ENCODE measurements around the gene ZDHHC14.

The ZDHHC14 gene

DNA sequence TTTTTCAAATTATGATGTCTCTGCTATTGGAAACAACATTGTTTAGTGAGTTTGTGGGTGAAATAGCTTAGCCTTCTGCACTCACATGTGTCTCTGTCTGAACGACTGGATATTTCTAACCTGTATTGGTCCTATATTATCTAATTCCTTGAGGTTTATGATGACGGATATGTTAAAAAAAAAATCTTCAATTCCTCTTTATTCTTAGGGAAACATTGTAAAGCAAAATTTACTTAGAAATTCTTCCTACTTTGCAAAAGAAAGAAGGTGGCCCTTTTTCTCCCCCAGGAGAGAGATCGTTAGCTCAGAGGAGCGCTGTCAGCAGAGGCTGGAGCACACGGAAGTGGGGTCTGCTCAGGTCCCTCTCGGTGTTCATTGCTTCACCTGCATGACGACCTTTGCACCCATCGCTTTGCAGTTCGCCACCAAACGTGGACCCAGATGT lies 149.8 kb downstream of the ZDHHC14 start:
- TF ChIP-seq TEAD4 (IDR thresholded peaks at IDR 0.05): no peak
- no peak for TF ChIP-seq EGR1 (IDR thresholded peaks at IDR 0.05)
- no peak for TF ChIP-seq EP300 (IDR thresholded peaks at IDR 0.05; ENCODE audit: borderline replicate concordance)
- no peak for TF ChIP-seq ZBTB7A (IDR thresholded peaks at IDR 0.05; ENCODE audit: low read depth)
- no peak for TF ChIP-seq FOXM1 (IDR thresholded peaks at IDR 0.05; ENCODE audit: borderline replicate concordance, low read depth)
- TF ChIP-seq, protein P1, sequence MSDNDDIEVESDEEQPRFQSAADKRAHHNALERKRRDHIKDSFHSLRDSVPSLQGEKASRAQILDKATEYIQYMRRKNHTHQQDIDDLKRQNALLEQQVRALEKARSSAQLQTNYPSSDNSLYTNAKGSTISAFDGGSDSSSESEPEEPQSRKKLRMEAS (IDR thresholded peaks at IDR 0.05): no peak
- TF ChIP-seq CEBPB (IDR thresholded peaks at IDR 0.05): no peak
- no peak for TF ChIP-seq CREB1 (IDR thresholded peaks at IDR 0.05; ENCODE audit: low read depth)
- no peak for TF ChIP-seq RAD21 (IDR thresholded peaks at IDR 0.05; ENCODE audit: low read depth)
- no peak for TF ChIP-seq TCF12 (IDR thresholded peaks at IDR 0.05; ENCODE audit: low read depth)
- no peak for TF ChIP-seq YY1 (IDR thresholded peaks at IDR 0.05; ENCODE audit: low read depth)
- TF ChIP-seq, protein P2, sequence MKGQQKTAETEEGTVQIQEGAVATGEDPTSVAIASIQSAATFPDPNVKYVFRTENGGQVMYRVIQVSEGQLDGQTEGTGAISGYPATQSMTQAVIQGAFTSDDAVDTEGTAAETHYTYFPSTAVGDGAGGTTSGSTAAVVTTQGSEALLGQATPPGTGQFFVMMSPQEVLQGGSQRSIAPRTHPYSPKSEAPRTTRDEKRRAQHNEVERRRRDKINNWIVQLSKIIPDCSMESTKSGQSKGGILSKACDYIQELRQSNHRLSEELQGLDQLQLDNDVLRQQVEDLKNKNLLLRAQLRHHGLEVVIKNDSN (IDR thresholded peaks at IDR 0.05): no peak
- TF ChIP-seq TAF1 (IDR thresholded peaks at IDR 0.05; ENCODE audit: low read depth): no peak

DNA sequence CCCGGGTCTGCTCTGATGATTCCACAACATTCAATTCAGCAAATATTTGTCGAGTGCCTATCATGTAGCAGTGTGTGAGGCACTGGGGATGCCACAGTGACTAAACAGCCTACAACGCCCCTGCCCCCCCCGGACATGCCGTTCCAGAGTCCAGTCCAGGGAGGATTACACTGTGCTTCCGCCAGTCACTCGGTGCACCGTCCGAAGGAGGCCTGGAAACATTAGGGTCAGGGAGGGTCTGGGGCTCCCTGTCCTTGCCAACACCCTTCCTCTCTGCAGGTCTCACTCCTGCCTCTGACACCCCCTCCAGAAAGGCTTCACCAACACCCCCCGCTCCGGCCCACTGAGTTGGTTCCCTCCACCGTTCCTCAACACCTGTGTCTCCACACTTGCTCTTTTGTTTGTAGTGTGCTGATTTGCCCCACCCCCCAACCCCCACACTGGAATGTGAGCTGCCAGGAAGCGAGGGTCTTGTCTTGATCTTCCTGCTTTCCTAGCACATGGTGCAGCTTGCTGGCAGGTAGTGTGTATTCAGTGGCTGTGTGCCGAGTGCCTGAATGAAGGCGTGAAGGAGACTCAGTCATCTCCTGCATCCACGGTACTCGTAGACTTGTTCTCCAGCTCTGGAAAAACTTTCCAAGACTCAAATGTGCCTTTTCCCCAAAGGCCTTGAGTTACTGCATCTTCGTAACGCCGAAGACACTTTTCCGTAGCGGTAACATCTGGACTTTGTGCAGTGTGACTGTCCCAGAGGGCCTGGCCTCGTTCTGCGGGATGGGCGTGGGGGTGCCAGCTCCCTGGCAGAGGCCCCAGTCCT lies 150.4 kb downstream of the ZDHHC14 start:
- TF ChIP-seq, protein P3, sequence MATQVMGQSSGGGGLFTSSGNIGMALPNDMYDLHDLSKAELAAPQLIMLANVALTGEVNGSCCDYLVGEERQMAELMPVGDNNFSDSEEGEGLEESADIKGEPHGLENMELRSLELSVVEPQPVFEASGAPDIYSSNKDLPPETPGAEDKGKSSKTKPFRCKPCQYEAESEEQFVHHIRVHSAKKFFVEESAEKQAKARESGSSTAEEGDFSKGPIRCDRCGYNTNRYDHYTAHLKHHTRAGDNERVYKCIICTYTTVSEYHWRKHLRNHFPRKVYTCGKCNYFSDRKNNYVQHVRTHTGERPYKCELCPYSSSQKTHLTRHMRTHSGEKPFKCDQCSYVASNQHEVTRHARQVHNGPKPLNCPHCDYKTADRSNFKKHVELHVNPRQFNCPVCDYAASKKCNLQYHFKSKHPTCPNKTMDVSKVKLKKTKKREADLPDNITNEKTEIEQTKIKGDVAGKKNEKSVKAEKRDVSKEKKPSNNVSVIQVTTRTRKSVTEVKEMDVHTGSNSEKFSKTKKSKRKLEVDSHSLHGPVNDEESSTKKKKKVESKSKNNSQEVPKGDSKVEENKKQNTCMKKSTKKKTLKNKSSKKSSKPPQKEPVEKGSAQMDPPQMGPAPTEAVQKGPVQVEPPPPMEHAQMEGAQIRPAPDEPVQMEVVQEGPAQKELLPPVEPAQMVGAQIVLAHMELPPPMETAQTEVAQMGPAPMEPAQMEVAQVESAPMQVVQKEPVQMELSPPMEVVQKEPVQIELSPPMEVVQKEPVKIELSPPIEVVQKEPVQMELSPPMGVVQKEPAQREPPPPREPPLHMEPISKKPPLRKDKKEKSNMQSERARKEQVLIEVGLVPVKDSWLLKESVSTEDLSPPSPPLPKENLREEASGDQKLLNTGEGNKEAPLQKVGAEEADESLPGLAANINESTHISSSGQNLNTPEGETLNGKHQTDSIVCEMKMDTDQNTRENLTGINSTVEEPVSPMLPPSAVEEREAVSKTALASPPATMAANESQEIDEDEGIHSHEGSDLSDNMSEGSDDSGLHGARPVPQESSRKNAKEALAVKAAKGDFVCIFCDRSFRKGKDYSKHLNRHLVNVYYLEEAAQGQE (IDR thresholded peaks at IDR 0.05; ENCODE audit: low read depth): no peak
- TF ChIP-seq EP300 (IDR thresholded peaks at IDR 0.05; ENCODE audit: borderline replicate concordance) (no peak), CREB1 (IDR thresholded peaks at IDR 0.05; ENCODE audit: low read depth) (no peak), RAD21 (IDR thresholded peaks at IDR 0.05; ENCODE audit: low read depth) (no peak)

DNA sequence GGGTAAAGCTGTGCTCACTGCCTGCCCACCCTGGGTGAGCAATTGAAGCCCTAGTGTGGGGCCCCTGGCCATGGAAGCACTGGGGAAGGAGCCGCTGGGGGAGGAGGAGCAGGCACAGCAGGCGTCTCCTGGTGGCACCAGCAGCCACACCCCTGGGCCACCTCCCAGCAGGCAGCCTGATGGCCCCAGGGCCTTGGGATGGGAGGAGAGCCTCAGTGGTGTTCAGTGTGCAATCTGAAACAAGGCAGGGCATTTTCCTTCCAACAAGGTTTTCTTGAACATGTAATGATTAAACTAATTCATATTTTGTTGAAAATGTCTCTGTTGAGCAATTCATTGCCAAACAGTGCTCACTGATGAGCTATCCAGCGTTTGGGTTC lies 151.0 kb downstream of the ZDHHC14 start:
- TF ChIP-seq TAF1 (IDR thresholded peaks at IDR 0.05; ENCODE audit: low read depth) (no peak), CREB1 (IDR thresholded peaks at IDR 0.05; ENCODE audit: low read depth) (no peak), FOXM1 (IDR thresholded peaks at IDR 0.05; ENCODE audit: borderline replicate concordance, low read depth) (no peak), NFIC (IDR thresholded peaks at IDR 0.05) (no peak), CEBPB (IDR thresholded peaks at IDR 0.05) (no peak), EGR1 (IDR thresholded peaks at IDR 0.05) (no peak), EP300 (IDR thresholded peaks at IDR 0.05; ENCODE audit: borderline replicate concordance) (no peak), RAD21 (IDR thresholded peaks at IDR 0.05; ENCODE audit: low read depth) (no peak)
- TF ChIP-seq, protein P1 (IDR thresholded peaks at IDR 0.05): no peak

DNA sequence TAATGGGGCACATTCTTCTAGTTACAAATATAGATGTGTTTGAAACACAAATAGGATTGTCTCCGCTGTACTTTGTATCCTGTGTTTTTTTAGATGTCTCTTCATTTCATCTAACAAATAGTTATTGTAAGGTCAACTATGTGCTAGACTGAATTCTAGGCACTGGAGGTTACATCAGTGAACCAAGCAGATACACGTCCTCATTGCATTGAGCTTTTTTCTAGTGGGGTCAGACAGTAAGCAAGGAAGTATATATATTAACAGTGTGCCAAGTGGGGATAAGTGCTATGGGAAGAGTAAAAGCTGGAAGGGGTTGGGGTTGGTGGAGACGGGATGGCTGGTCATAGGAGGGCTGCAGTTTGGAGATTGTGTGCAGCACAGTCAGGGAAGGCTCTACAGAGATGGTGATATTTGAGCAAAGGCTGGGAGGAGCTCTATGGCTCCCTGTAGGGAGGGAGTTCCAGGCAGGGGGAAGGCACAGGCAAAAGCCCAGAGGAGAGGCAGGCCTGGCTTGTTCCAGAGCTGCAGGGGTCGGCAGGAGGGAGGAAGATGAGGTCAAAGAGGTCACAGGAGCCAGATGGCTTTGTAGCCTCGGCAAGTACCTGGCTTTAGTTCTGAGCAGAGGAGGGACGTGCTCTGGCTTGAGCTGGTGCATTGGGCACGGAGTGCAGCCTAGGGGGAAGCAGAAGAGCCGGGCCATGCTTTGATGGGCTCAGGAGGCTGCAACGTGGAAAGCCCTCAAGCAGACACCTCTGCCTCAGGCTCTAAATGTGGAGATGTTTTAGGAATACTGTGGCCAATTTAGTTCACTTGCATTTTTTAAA lies 152.3 kb downstream of the ZDHHC14 start:
- TF ChIP-seq EGR1 (IDR thresholded peaks at IDR 0.05) (no peak), EP300 (IDR thresholded peaks at IDR 0.05; ENCODE audit: borderline replicate concordance) (no peak)

DNA sequence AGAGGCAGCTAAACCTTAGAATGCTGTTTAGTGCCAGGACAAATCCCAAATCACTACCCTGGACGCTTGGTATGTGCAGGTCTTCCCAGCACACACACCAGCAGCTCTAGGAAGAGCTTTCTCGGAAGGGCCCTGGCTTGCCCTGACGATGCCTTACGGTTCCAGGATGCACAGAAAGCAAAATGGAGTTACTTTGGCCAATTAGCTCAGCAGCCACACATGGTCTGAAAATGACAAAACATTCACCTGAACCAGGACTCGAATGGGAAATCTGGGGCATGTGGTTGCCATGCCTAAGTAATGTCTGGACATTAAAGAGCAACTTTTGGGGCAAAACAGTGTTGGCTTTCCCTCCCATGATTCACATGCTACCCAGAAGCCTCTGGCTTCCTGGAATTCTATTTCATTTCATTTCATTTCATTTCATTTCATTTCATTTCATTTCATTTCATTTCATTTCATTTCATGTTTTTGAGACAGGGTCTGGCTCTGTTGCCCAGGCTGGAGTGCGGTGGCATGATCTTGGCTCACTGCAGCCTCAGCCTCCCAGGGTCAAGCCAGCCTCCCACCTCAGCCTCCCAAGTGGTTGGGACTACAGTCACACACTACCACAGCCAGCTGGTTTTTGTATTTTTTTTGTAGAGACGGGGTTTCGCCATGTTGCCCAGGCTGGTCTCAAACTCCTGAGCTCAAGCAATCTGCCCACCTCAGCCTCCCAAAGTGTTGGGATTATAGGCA lies 153.3 kb downstream of the ZDHHC14 start:
- TF ChIP-seq EP300 (IDR thresholded peaks at IDR 0.05; ENCODE audit: borderline replicate concordance): no peak
- no peak for TF ChIP-seq YY1 (IDR thresholded peaks at IDR 0.05; ENCODE audit: low read depth)
- no peak for TF ChIP-seq CREB1 (IDR thresholded peaks at IDR 0.05; ENCODE audit: low read depth)
- TF ChIP-seq, protein P2 (IDR thresholded peaks at IDR 0.05): no peak
- TF ChIP-seq TCF12 (IDR thresholded peaks at IDR 0.05; ENCODE audit: low read depth): no peak
- TF ChIP-seq, protein P3 (IDR thresholded peaks at IDR 0.05; ENCODE audit: low read depth): no peak
- no peak for TF ChIP-seq CEBPB (IDR thresholded peaks at IDR 0.05)
- no peak for TF ChIP-seq TEAD4 (IDR thresholded peaks at IDR 0.05)
- no peak for TF ChIP-seq RAD21 (IDR thresholded peaks at IDR 0.05; ENCODE audit: low read depth)
